ENCODE results near the gene ZNF33B.
A peak's percentile ranks its signal among the peaks of the same experiment; 100 is the strongest.

ZNF33B gene

DNA sequence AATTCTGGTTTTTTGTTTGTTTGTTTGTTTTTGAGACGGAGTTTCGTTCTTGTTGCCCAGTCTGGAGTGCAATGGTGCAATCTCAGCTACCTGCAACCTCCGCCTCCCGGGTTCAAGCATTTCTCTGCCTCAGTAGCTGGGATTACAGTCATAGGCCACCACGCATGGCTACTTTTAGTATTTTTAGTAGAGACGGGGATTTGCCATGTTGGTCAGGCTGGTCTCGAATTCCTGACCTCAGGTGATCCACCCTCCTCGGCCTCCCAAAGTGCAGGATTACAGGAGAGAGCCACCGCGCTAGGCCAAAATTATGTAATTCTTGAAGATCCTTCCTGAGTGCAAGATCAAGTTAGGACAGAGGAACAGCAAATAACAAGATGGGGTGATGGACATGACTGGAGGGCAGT, 719 bp downstream of the ZNF33B start:
- DNase-seq (no peak), ATAC-seq (ENCODE audit: insufficient read depth, low read depth) (no peak)
- Histone ChIP-seq H3K4me1 (ENCODE audit: insufficient read depth, low read length) (peaks cover 34% of the 10 kb centered on the region), H3K27ac (ENCODE audit: low read length) (peak overlapping the region; percentile 89), H3K36me3 (ENCODE audit: insufficient read depth, low read length) (peaks cover 8% of the 10 kb centered on the region; the same call in 1 of the 2 replicates), H3K79me2 (ENCODE audit: insufficient read depth, low read length) (peaks cover 44% of the 10 kb centered on the region), H4K20me1 (ENCODE audit: insufficient read depth, low read length) (no peaks in the 10 kb centered on the region), H3K9me3 (ENCODE audit: insufficient read depth, low read length, severe bottlenecking) (no peaks in the 10 kb centered on the region), H2AFZ (ENCODE audit: low read depth, low read length) (peak overlapping the region; percentile 98), H3K9ac (ENCODE audit: low read depth, low read length) (peak overlapping the region; percentile 80), H3K4me3 (ENCODE audit: low read depth in 1 of 2, low read length in 2 of 2) (peak overlapping the region; percentile 30 to 78), H3K27me3 (ENCODE audit: insufficient read depth, low read length, poor library complexity) (no peaks in the 10 kb centered on the region), H3K4me2 (ENCODE audit: insufficient read depth, low read length) (peak overlapping the region; percentile 82)
- TF ChIP-seq, protein P1, sequence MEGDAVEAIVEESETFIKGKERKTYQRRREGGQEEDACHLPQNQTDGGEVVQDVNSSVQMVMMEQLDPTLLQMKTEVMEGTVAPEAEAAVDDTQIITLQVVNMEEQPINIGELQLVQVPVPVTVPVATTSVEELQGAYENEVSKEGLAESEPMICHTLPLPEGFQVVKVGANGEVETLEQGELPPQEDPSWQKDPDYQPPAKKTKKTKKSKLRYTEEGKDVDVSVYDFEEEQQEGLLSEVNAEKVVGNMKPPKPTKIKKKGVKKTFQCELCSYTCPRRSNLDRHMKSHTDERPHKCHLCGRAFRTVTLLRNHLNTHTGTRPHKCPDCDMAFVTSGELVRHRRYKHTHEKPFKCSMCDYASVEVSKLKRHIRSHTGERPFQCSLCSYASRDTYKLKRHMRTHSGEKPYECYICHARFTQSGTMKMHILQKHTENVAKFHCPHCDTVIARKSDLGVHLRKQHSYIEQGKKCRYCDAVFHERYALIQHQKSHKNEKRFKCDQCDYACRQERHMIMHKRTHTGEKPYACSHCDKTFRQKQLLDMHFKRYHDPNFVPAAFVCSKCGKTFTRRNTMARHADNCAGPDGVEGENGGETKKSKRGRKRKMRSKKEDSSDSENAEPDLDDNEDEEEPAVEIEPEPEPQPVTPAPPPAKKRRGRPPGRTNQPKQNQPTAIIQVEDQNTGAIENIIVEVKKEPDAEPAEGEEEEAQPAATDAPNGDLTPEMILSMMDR (IDR thresholded peaks at IDR 0.05; ENCODE audit: borderline replicate concordance, extremely low read depth, low read length, poor library complexity, severe bottlenecking), result no peak
- no peak for TF ChIP-seq EZH2 (IDR thresholded peaks at IDR 0.05; ENCODE audit: borderline replicate concordance, low read depth, low read length, severe bottlenecking)

DNA sequence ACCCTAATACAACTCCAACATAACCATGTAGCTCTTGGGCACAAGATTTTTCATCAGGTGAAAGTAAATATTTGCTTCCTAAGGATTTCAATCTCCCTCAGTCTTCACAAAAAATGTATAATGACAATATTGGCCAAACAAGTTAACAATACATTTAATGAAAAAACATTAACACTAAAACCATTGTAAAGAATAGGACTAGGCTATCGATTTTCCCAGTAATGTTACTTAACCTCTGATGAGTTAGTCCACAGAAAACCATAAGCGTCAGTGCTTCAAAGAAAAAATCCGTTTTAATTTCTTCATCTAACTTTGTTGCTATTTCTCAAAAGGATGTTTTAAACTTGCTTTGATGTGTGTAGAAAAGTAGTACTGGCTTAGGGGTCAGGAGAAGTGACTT, 1.2 kb downstream of the ZNF33B start:
- TF ChIP-seq, protein P1 (IDR thresholded peaks at IDR 0.05; ENCODE audit: borderline replicate concordance, extremely low read depth, low read length, poor library complexity, severe bottlenecking), result no peak
- no peak for TF ChIP-seq EZH2 (IDR thresholded peaks at IDR 0.05; ENCODE audit: borderline replicate concordance, low read depth, low read length, severe bottlenecking)
- Histone ChIP-seq H2AFZ (ENCODE audit: low read depth, low read length) (peak overlapping the region; percentile 98), H3K4me1 (ENCODE audit: insufficient read depth, low read length) (peaks cover 34% of the 10 kb centered on the region)

DNA sequence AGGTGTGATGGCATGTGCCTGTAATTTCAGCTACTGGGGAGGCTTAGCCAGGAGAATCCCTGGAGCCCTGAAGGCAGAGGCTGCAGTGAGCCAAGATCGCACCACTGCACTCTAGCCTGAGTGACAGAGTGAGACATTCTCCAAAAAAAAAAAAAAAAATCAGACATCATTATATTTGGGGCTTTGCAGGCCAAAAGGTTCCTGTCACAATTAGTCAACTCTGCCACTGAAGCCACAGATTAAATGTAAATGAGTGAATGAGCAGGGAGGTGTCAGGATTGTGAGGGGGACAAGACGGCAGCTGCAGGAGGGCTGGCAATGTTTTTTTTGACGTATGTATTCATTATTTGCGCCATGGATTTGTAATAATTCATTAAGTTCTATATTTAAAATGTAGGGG, 3.3 kb downstream of the ZNF33B start:
- ATAC-seq (ENCODE audit: insufficient read depth, low read depth), result no peak
- no peak overlapping the region for H3K9ac ChIP-seq (ENCODE audit: low read depth, low read length)
- no peaks in the 10 kb centered on the region for H4K20me1 ChIP-seq (ENCODE audit: insufficient read depth, low read length)
- H3K27me3 ChIP-seq (ENCODE audit: insufficient read depth, low read length, poor library complexity), result no peaks in the 10 kb centered on the region
- no peak overlapping the region for H2AFZ ChIP-seq (ENCODE audit: low read depth, low read length)
- peaks cover 30% of the 10 kb centered on the region for H3K36me3 ChIP-seq (ENCODE audit: insufficient read depth, low read length)
- H3K27ac ChIP-seq (ENCODE audit: low read length), result no peak overlapping the region
- no peak for DNase-seq
- no peak overlapping the region for H3K4me3 ChIP-seq (ENCODE audit: low read depth in 1 of 2, low read length in 2 of 2)
- peak overlapping the region; percentile 30; the same call in 1 of the 2 replicates for H3K4me2 ChIP-seq (ENCODE audit: insufficient read depth, low read length)
- TF ChIP-seq, protein P1 (IDR thresholded peaks at IDR 0.05; ENCODE audit: borderline replicate concordance, extremely low read depth, low read length, poor library complexity, severe bottlenecking), result no peak
- no peak for TF ChIP-seq EZH2 (IDR thresholded peaks at IDR 0.05; ENCODE audit: borderline replicate concordance, low read depth, low read length, severe bottlenecking)
- peaks cover 45% of the 10 kb centered on the region for H3K79me2 ChIP-seq (ENCODE audit: insufficient read depth, low read length)
- H3K9me3 ChIP-seq (ENCODE audit: insufficient read depth, low read length, severe bottlenecking), result no peaks in the 10 kb centered on the region
- peaks cover 41% of the 10 kb centered on the region for H3K4me1 ChIP-seq (ENCODE audit: insufficient read depth, low read length)

More for the DNA sequence above, 1.2 kb downstream of the ZNF33B start:
- Histone ChIP-seq H3K36me3 (ENCODE audit: insufficient read depth, low read length) (peaks cover 13% of the 10 kb centered on the region), H3K27me3 (ENCODE audit: insufficient read depth, low read length, poor library complexity) (no peaks in the 10 kb centered on the region), H3K4me3 (ENCODE audit: low read depth in 1 of 2, low read length in 2 of 2) (peak overlapping the region in 1 of 2 experiments; percentile 78; a peak in 2 of 4 replicates), H3K27ac (ENCODE audit: low read length) (peak overlapping the region; percentile 89), H3K9me3 (ENCODE audit: insufficient read depth, low read length, severe bottlenecking) (no peaks in the 10 kb centered on the region), H3K79me2 (ENCODE audit: insufficient read depth, low read length) (peaks cover 45% of the 10 kb centered on the region), H3K4me2 (ENCODE audit: insufficient read depth, low read length) (peak overlapping the region; percentile 82), H3K9ac (ENCODE audit: low read depth, low read length) (peak overlapping the region; percentile 80), H4K20me1 (ENCODE audit: insufficient read depth, low read length) (no peaks in the 10 kb centered on the region)
- no peak for DNase-seq
- ATAC-seq (ENCODE audit: insufficient read depth, low read depth), result no peak

Data from DND-41 (cell line).